Colonic mucosa (tissue), 4 donors: ENCODE measurements around the gene OR6F1. TPM values are rescaled to one million over a fixed set of nuclear protein-coding genes. Genes with fewer than 3 reads are reported as not detected.
"Not testable (repeated sequence)": the region's sequence is repeated elsewhere in the genome, so short reads cannot be mapped to it uniquely, and the experiment has no call there.

Experiments used
- DNase-seq: peaks from one replicate; pipeline ENCODE4 v3.0.0-alpha.2; 2020
- H3K27ac ChIP-seq: fragments of 200-600 bp; one replicate; pipeline ENCODE4 v1.8.0; 2021
- H3K27me3 ChIP-seq: fragments of 200-600 bp; one replicate; pipeline ENCODE4 v1.8.0; 2021
- H3K36me3 ChIP-seq: fragments of 200-600 bp; one replicate; pipeline ENCODE4 v1.8.0; 2021
- H3K4me1 ChIP-seq: fragments of 200-600 bp; one replicate; pipeline ENCODE4 v1.8.0; 2021; ENCODE audit warnings: mild to moderate bottlenecking
- H3K4me3 ChIP-seq: fragments of 200-600 bp; one replicate; pipeline ENCODE4 v1.8.0; 2021
- H3K9ac ChIP-seq, 2 donors: one replicate each; pipeline ENCODE4 v1.7.0; 2013; ENCODE audit warnings: control low read depth in 2 of 2, low read depth in 2 of 2, low read length in 2 of 2
- H3K9me3 ChIP-seq: fragments of 200-600 bp; one replicate; pipeline ENCODE4 v1.8.0; 2021
- intact Hi-C: fragments of 100-400 bp; cut with DNase I; formaldehyde crosslinking; loops from one replicate; pipeline ENCODE4 v1.14.1; 2022
- total RNA-seq, 2 donors: library from RNA; stranded (reverse); fragmentation: NEBNext Ultra II Directional in 1 of 2; extraction: Animal tissue kit (Norgen Biotek cat#: 25700) in 1 of 2; gene quantifications; one replicate each; pipeline ENCODE4 v1.2.1, GENCODE V29; 2021
- TF ChIP-seq, protein P1 (sequence below): fragments of 200-600 bp; IDR thresholded peaks from one replicate; pipeline ENCODE4 v1.8.0; 2022; ENCODE audit warnings: antibody characterized with exemption, mild to moderate bottlenecking
- donor health status: healthy.
- donor health status: DM: no; HTN: no; CAD: no.
- donor health status: DM: no; HTN: no; CAD: no.

The OR6F1 gene
- total RNA-seq = not detected

DNA sequence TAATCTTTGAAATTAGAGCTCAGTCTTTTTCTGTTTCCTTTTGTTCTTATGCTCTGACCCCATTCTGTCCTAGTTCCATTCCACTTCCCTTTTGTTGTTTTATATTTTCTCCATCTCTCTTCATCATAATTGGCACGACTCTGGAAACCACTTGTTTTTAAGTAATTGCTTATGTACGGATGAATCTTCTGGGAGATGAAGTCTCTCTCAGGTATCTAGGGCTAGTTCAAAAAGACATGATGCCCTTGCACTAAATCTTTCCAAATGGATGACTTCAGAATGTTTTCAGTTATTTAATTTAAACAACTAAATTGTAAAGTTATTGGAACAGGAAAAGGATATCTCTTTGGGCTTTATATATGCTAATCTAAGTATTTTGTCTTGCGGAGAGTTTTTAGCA lies at the start of gene OR6F1:
Gene OR6F1 (minus strand): TSS at position 101 of the 400 bp plus-strand sequence. CDS start 3,891 bp downstream, outside the sequence.
- Histone ChIP-seq H3K4me3 (no peak within 1 kb of the TSS), H3K27me3 (no peaks in the 10 kb centered on the region), H3K9ac (no peak within 1 kb of the TSS), H3K4me1 (no peaks in the 10 kb centered on the region), H3K36me3 (no peaks in the 10 kb centered on the region), H3K9me3 (no peaks in the 10 kb centered on the region), H3K27ac (no peak within 1 kb of the TSS)
- intact Hi-C loops = no loop called here
- TF ChIP-seq, protein P1, sequence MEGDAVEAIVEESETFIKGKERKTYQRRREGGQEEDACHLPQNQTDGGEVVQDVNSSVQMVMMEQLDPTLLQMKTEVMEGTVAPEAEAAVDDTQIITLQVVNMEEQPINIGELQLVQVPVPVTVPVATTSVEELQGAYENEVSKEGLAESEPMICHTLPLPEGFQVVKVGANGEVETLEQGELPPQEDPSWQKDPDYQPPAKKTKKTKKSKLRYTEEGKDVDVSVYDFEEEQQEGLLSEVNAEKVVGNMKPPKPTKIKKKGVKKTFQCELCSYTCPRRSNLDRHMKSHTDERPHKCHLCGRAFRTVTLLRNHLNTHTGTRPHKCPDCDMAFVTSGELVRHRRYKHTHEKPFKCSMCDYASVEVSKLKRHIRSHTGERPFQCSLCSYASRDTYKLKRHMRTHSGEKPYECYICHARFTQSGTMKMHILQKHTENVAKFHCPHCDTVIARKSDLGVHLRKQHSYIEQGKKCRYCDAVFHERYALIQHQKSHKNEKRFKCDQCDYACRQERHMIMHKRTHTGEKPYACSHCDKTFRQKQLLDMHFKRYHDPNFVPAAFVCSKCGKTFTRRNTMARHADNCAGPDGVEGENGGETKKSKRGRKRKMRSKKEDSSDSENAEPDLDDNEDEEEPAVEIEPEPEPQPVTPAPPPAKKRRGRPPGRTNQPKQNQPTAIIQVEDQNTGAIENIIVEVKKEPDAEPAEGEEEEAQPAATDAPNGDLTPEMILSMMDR = no peak
- no peak for DNase-seq

- TF ChIP-seq, protein P1 = no peak
- Histone ChIP-seq H3K4me3 (no peak within 1 kb of the TSS), H3K27ac (no peak within 1 kb of the TSS), H3K27me3 (no peaks in the 10 kb centered on the region), H3K9me3 (no peaks in the 10 kb centered on the region), H3K4me1 (no peaks in the 10 kb centered on the region), H3K9ac (no peak within 1 kb of the TSS), H3K36me3 (no peaks in the 10 kb centered on the region)
- no peak for DNase-seq
- intact Hi-C loops = no loop called here
Observed at GRCh38 chr1:247760456-247760855, 44.0 kb upstream of the OR6F1 start, which contains the start of gene OR1C1. Gene OR1C1, minus strand, starts transcription at chr1:247760556. Its CDS starts 2,150 bp downstream, at chr1:247758406.

DNA sequence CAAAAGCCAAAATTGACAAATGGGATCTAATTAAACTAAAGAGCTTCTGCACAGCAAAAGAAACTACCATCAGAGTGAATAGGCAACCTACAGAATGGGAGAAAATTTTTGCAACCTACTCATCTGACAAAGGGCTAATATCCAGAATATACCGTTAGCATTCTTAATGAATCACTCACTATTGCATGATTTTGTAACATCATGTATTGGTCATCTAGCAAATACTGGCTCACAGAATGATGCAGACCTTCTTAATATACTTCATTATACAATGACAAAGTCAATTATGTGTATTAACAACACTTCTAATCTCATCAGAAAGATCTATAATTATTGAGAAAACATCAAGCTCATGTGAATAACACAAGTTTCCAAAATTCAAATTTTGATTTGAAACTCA lies 37.9 kb upstream of the OR6F1 start:
- H3K36me3 ChIP-seq, H3K4me1 ChIP-seq, H3K9me3 ChIP-seq, H3K9ac ChIP-seq, H3K27ac ChIP-seq, H3K4me3 ChIP-seq, H3K27me3 ChIP-seq, intact Hi-C loops, DNase-seq: not testable (repeated sequence)

- intact Hi-C loops = no loop called here
- TF ChIP-seq, protein P1 = no peak
- no peak for DNase-seq
- H3K27me3 ChIP-seq = no peaks in the 10 kb centered on the region
- H3K4me1 ChIP-seq = no peaks in the 10 kb centered on the region
- no peak overlapping the region for H3K9ac ChIP-seq
- H3K36me3 ChIP-seq = no peaks in the 10 kb centered on the region
- H3K27ac ChIP-seq = no peak overlapping the region
- no peaks in the 10 kb centered on the region for H3K9me3 ChIP-seq
- H3K4me3 ChIP-seq = no peak overlapping the region
Observed at GRCh38 chr1:247749870-247750269, 33.4 kb upstream of the OR6F1 start.

- no peak for DNase-seq
- no peaks in the 10 kb centered on the region for H3K9me3 ChIP-seq
- no peak within 1 kb of the TSS for H3K9ac ChIP-seq
- H3K27ac ChIP-seq = no peak within 1 kb of the TSS
- TF ChIP-seq, protein P1 = no peak
- no peaks in the 10 kb centered on the region for H3K36me3 ChIP-seq
- intact Hi-C loops = no loop called here
- no peak within 1 kb of the TSS for H3K4me3 ChIP-seq
- no peaks in the 10 kb centered on the region for H3K27me3 ChIP-seq
- H3K4me1 ChIP-seq = no peaks in the 10 kb centered on the region
Observed at GRCh38 chr1:247748041-247748440, 31.6 kb upstream of the OR6F1 start, which contains the start of gene OR14A2. Gene OR14A2, minus strand, starts transcription at chr1:247748141.

DNA sequence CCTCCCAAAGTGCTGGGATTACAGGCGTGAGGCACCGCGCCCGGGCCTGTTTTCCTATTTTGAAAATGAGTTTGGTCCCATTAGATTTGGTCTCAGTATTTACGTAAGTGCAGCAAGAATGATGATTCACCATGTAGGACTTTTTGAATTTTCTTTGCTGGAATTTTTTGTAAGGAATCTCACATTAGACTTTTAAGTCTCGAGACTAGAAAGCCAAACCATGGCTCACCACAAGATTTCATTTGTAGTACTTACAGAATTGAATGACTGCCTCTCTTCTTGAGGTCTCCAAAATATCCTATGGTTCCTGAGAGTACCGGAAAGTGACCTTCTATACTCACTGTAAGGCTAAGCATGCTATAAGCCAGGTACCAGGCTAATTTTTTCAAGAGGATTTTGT lies 31.2 kb upstream of the OR6F1 start:
- Histone ChIP-seq H3K9ac (no peak overlapping the region), H3K27me3 (no peaks in the 10 kb centered on the region), H3K27ac (no peak overlapping the region), H3K4me1 (no peaks in the 10 kb centered on the region), H3K36me3 (no peaks in the 10 kb centered on the region), H3K4me3 (no peak overlapping the region), H3K9me3 (no peaks in the 10 kb centered on the region)
- TF ChIP-seq, protein P1 = no peak
- intact Hi-C loops = no loop called here
- no peak for DNase-seq
